ENCODE measurements around the gene LAMA2.

- TF ChIP-seq GATA2 (IDR thresholded peaks at IDR 0.05; ENCODE audit: low read depth, low read length), result no peak
- TF ChIP-seq GATA3 (IDR thresholded peaks at IDR 0.05; ENCODE audit: low read depth, low read length), result no peak
Measured at GRCh38 chr6:129211626-129212025, 328.7 kb downstream of the LAMA2 start.

All from SH-SY5Y (cell line).